HepG2 (cell line): ENCODE results near the gene YEATS2. TPM values are rescaled to one million over a fixed set of nuclear protein-coding genes. Genes with fewer than 3 reads are reported as not detected.

Source experiments
- AGO2 ChIP-seq: fragments of 200-400 bp; formaldehyde crosslinking; optimal IDR thresholded peaks from 2 replicates; pipeline ENCODE3; 2017; ENCODE audit warnings: mild to moderate bottlenecking, low read depth, low read length, moderate library complexity
- CENPT ChIP-seq: sonication (generic); formaldehyde crosslinking; IDR thresholded peaks from 2 replicates; pipeline ENCODE4 v1.8.0; 2022; ENCODE audit warnings: low read depth, mild to moderate bottlenecking, moderate library complexity, missing genetic modification reagents
- ELF1 ChIP-seq: sonication (generic); formaldehyde crosslinking; IDR thresholded peaks from 2 replicates; pipeline ENCODE4 v1.4.0; 2020; ENCODE audit warnings: missing genetic modification reagents
- FOXJ3 ChIP-seq: sonication (generic); formaldehyde crosslinking; IDR thresholded peaks from 2 replicates; pipeline ENCODE4 v1.4.0; 2020; ENCODE audit warnings: missing genetic modification reagents, mild to moderate bottlenecking, borderline replicate concordance
- GATAD2A ChIP-seq: IDR thresholded peaks from 2 replicates; pipeline ENCODE4 v1.6.1; 2016
- GPN1 ChIP-seq: sonication (generic); formaldehyde crosslinking; IDR thresholded peaks from 2 replicates; pipeline ENCODE4 v1.5.1; 2020; ENCODE audit warnings: missing genetic modification reagents, borderline replicate concordance
- KAT7 ChIP-seq: IDR thresholded peaks from 2 replicates; pipeline ENCODE4 v1.6.1; 2018; ENCODE audit warnings: borderline replicate concordance, missing compliant biosample characterization
- KDM1A ChIP-seq: IDR thresholded peaks from 2 replicates; pipeline ENCODE4 v1.6.1; 2016; ENCODE audit warnings: missing compliant biosample characterization
- MEIS1 ChIP-seq: sonication (generic); formaldehyde crosslinking; IDR thresholded peaks from 2 replicates; pipeline ENCODE4 v1.9.0; 2021; ENCODE audit warnings: mild to moderate bottlenecking, missing genetic modification reagents, moderate library complexity, borderline replicate concordance
- MXD4 ChIP-seq: IDR thresholded peaks from 2 replicates; pipeline ENCODE4 v1.6.1; 2016; ENCODE audit warnings: mild to moderate bottlenecking, missing biosample characterization, missing genetic modification reagents
- NFKBIZ ChIP-seq: IDR thresholded peaks from 2 replicates; pipeline ENCODE4 v1.6.1; 2018; ENCODE audit warnings: missing genetic modification reagents, missing compliant biosample characterization
- NFYB ChIP-seq: sonication (generic); formaldehyde crosslinking; IDR thresholded peaks from 2 replicates; pipeline ENCODE4 v1.4.0; 2020; ENCODE audit warnings: missing genetic modification reagents
- PAF1 ChIP-seq: IDR thresholded peaks from 2 replicates; pipeline ENCODE4 v1.6.1; 2016; ENCODE audit warnings: missing genetic modification reagents, missing compliant biosample characterization
- PRPF4 ChIP-seq: fragments of 200-400 bp; formaldehyde crosslinking; IDR thresholded peaks from 2 replicates; pipeline ENCODE4 v1.6.1; 2016; ENCODE audit warnings: low read length, low read depth; ENCODE audit not compliant: poor library complexity, severe bottlenecking
- RARA ChIP-seq: IDR thresholded peaks from 2 replicates; pipeline ENCODE4 v1.6.1; 2016; ENCODE audit warnings: missing genetic modification reagents, missing compliant biosample characterization
- SALL2 ChIP-seq: sonication (generic); formaldehyde crosslinking; IDR thresholded peaks from 2 replicates; pipeline ENCODE4 v1.8.1; 2023; ENCODE audit warnings: mild to moderate bottlenecking, missing genetic modification reagents, inconsistent platforms
- SNAPC5 ChIP-seq: sonication (generic); formaldehyde crosslinking; IDR thresholded peaks from 2 replicates; pipeline ENCODE4 v1.8.1; 2023; ENCODE audit warnings: mild to moderate bottlenecking, missing genetic modification reagents, borderline replicate concordance
- YY1 ChIP-seq: IDR thresholded peaks from 2 replicates; pipeline ENCODE4 v1.6.1; 2011; ENCODE audit warnings: low read length, low read depth, moderate library complexity, mild to moderate bottlenecking; ENCODE audit not compliant: insufficient read depth, insufficient replicate concordance
- ZBTB2 ChIP-seq: sonication (generic); formaldehyde crosslinking; IDR thresholded peaks from 2 replicates; pipeline ENCODE4 v1.8.0; 2022; ENCODE audit warnings: low read depth, missing genetic modification reagents
- ZBTB38 ChIP-seq: sonication (generic); formaldehyde crosslinking; IDR thresholded peaks from 2 replicates; pipeline ENCODE4 v1.5.1; 2020; ENCODE audit warnings: mild to moderate bottlenecking, missing genetic modification reagents
- ZNF335 ChIP-seq: sonication (generic); formaldehyde crosslinking; IDR thresholded peaks from 2 replicates; pipeline ENCODE4 v1.4.0; 2020; ENCODE audit warnings: missing genetic modification reagents
- ZNF781 ChIP-seq: sonication (generic); formaldehyde crosslinking; IDR thresholded peaks from 2 replicates; pipeline ENCODE4 v1.5.1; 2020; ENCODE audit warnings: borderline replicate concordance, mild to moderate bottlenecking, missing genetic modification reagents; ENCODE audit errors: not compliant biosample characterization
- polyA plus RNA-seq, 8 experiments: library from polyadenylated mRNA; depleted of rRNA in 3 of 8; stranded (reverse) in 7 of 8; unstranded in 1 of 8; fragments of >200 nt; fragmentation: Illumina TruSeq in 4 of 8; extraction: Trizol in 4 of 8; gene quantifications; 2 replicates each; pipeline versions ENCODE4 v1.2.1 to v1.2.3, GENCODE V29; 2011 to 2016; ENCODE audit warnings: low read depth in 4 of 8, missing spikeins in 1 of 8, mixed read lengths in 1 of 8; ENCODE audit not compliant: insufficient read depth in 1 of 8
- total RNA-seq, 5 experiments: library from RNA; depleted of rRNA; stranded (reverse); fragments of >200 nt; fragmentation: Illumina TruSeq; extraction: Trizol; gene quantifications; 2 replicates each; pipeline ENCODE4 v1.2.3, GENCODE V29; 2016; ENCODE audit warnings: low read depth in 1 of 5
- TF ChIP-seq, protein P1 (sequence below): sonication (generic); formaldehyde crosslinking; IDR thresholded peaks from 2 replicates; pipeline ENCODE4 v1.4.0; 2020; ENCODE audit warnings: missing genetic modification reagents
- TF ChIP-seq, protein P2 (sequence below): sonication (generic); formaldehyde crosslinking; IDR thresholded peaks from 2 replicates; pipeline ENCODE4 v1.8.0; 2022; ENCODE audit warnings: mild to moderate bottlenecking, missing genetic modification reagents; ENCODE audit not compliant: insufficient replicate concordance
- TF ChIP-seq, protein P3 (sequence below): sonication (generic); formaldehyde crosslinking; conservative IDR thresholded peaks from 2 replicates; pipeline ENCODE4 v1.8.0; 2022; ENCODE audit warnings: low read depth, missing genetic modification reagents

YEATS2 gene
- total and polyA plus RNA-seq, 2 of the 13 experiments (the other 11 are each of a cell fraction or from before 2014, with no cell fraction given): 18.6 to 33.7 TPM

DNA sequence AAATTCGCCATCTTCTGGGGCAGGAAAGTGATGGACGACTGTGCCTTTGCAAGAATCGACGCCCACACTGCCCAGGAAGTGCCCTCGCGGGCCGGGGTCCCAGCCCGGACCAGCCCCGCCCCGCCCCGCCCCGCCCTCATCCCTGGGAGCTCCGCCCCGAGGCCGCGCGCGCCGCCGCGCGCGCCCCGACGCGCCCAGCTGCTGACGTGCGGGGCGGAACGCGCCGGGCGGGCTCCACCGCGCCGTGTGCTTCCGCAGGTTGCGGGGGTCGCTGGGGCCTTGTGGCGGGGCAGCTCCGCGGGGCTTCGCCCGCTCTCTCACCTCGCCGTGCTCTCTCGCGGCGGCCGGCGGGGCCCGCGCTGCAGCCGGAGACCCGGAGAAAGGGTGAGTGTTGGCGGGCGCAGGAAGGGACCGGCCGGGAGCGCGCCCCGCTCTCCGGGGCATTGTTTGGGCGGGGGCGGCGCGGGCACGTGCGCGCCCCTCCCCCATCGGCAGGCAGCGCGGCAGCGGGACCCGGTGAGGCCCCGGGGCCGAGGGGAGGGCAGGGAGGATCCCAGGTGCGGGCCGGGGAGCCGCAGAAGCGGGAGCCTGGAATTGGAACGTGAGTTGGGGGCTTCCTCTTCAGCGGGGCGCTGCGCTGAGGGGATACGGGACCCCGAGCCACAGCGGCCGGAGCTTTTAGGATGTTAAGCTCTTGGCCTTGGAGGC lies at the start of gene YEATS2 (continued):
- TF ChIP-seq ZBTB2 (CRISPR knock-in tag): no peak
- TF ChIP-seq ZNF781 (CRISPR knock-in tag): no peak
- TF ChIP-seq MXD4 (CRISPR knock-in tag): 0 out of 2 replicates have a peak, but pooled peaks have one; percentile 38
- no peak for TF ChIP-seq RARA (CRISPR knock-in tag)
- TF ChIP-seq, protein P1, sequence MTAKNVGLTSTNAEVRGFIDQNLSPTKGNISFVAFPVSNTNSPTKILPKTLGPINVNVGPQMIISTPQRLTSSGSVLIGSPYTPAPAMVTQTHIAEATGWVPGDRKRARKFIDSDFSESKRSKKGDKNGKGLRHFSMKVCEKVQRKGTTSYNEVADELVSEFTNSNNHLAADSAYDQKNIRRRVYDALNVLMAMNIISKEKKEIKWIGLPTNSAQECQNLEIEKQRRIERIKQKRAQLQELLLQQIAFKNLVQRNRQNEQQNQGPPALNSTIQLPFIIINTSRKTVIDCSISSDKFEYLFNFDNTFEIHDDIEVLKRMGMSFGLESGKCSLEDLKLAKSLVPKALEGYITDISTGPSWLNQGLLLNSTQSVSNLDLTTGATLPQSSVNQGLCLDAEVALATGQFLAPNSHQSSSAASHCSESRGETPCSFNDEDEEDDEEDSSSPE: peak; percentile 60; the same call in 1 of the 2 replicates
- peak; percentile 48 for TF ChIP-seq AGO2
- TF ChIP-seq SALL2: peak; percentile 35; the same call in 1 of the 2 replicates
- TF ChIP-seq, protein P2, sequence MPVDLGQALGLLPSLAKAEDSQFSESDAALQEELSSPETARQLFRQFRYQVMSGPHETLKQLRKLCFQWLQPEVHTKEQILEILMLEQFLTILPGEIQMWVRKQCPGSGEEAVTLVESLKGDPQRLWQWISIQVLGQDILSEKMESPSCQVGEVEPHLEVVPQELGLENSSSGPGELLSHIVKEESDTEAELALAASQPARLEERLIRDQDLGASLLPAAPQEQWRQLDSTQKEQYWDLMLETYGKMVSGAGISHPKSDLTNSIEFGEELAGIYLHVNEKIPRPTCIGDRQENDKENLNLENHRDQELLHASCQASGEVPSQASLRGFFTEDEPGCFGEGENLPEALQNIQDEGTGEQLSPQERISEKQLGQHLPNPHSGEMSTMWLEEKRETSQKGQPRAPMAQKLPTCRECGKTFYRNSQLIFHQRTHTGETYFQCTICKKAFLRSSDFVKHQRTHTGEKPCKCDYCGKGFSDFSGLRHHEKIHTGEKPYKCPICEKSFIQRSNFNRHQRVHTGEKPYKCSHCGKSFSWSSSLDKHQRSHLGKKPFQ (CRISPR knock-in tag): no peak
- no peak for TF ChIP-seq PRPF4
- no peak for TF ChIP-seq NFKBIZ (CRISPR knock-in tag)
- no peak for TF ChIP-seq SNAPC5 (CRISPR knock-in tag)
- no peak for TF ChIP-seq MEIS1
- TF ChIP-seq KAT7 (CRISPR knock-in tag): peak; percentile 53; the same call in 1 of the 2 replicates
- peak; percentile 44; the same call in 1 of the 2 replicates for TF ChIP-seq ELF1 (CRISPR knock-in tag)
- no peak for TF ChIP-seq GPN1
- TF ChIP-seq NFYB (CRISPR knock-in tag): no peak
- peak; percentile 57; the same call in 1 of the 2 replicates for TF ChIP-seq CENPT (CRISPR knock-in tag)
- TF ChIP-seq FOXJ3: no peak
- peak; percentile 38 for TF ChIP-seq YY1
- no peak for TF ChIP-seq GATAD2A (CRISPR knock-in tag)
- TF ChIP-seq ZBTB38 (CRISPR knock-in tag): peak; percentile 55; the same call in 1 of the 2 replicates
- TF ChIP-seq PAF1 (CRISPR knock-in tag): no peak
- no peak for TF ChIP-seq ZNF335
- TF ChIP-seq, protein P3, sequence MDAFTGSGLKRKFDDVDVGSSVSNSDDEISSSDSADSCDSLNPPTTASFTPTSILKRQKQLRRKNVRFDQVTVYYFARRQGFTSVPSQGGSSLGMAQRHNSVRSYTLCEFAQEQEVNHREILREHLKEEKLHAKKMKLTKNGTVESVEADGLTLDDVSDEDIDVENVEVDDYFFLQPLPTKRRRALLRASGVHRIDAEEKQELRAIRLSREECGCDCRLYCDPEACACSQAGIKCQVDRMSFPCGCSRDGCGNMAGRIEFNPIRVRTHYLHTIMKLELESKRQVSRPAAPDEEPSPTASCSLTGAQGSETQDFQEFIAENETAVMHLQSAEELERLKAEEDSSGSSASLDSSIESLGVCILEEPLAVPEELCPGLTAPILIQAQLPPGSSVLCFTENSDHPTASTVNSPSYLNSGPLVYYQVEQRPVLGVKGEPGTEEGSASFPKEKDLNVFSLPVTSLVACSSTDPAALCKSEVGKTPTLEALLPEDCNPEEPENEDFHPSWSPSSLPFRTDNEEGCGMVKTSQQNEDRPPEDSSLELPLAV (CRISPR knock-in tag): no peak
- 0 out of 2 replicates have a peak, but pooled peaks have one; percentile 2 for TF ChIP-seq KDM1A (CRISPR knock-in tag)
